HUES64 (cell line): ENCODE measurements around the gene KRTAP4-16.
"Not testable (repeated sequence)": the region's sequence is repeated elsewhere in the genome, so short reads cannot be mapped to it uniquely, and the experiment has no call there.

Source experiments
- H3K27ac ChIP-seq: 2 replicates; pipeline ENCODE4 v1.7.0; 2013; ENCODE audit warnings: low read depth, low read length, inconsistent platforms
- H3K27me3 ChIP-seq: 2 replicates; pipeline ENCODE4 v1.6.1; 2013; ENCODE audit warnings: mild to moderate bottlenecking, low read length; ENCODE audit not compliant: insufficient read depth
- H3K36me3 ChIP-seq: 2 replicates; pipeline ENCODE4 v1.6.1; 2013; ENCODE audit warnings: mild to moderate bottlenecking, low read length; ENCODE audit not compliant: insufficient read depth
- H3K4me1 ChIP-seq: 2 replicates; pipeline ENCODE4 v1.6.1; 2013; ENCODE audit warnings: mild to moderate bottlenecking, low read length, moderate library complexity; ENCODE audit not compliant: insufficient read depth
- H3K4me3 ChIP-seq: 2 replicates; pipeline ENCODE4 v1.5.1; 2013; ENCODE audit warnings: mild to moderate bottlenecking, low read length, moderate library complexity
- H3K9ac ChIP-seq: 2 replicates; pipeline ENCODE4 v1.6.1; 2013; ENCODE audit warnings: mild to moderate bottlenecking, low read depth, low read length
- H3K9me3 ChIP-seq: 2 replicates; pipeline ENCODE4 v1.6.1; 2013; ENCODE audit warnings: low read depth, low read length; ENCODE audit not compliant: insufficient read depth
- WGBS: fragments of 150-250, 120-280 bp; methylation state at CpG from one replicate; pipeline ENCODE4 v1.1.7; 2013; ENCODE audit warnings: missing lambda C conversion rate; 5-methylcytosine and 5-hydroxymethylcytosine counted together

KRTAP4-16 gene

GRCh38 chr17:41065829-41066624 lies 36.0 kb downstream of the KRTAP4-16 start, which contains the start of gene KRTAP2-4:
Gene KRTAP2-4 (minus strand): TSS chr17:41065879. CDS start chr17:41065845, 34 bp downstream.
- Histone ChIP-seq H3K9ac (no peak within 1 kb of the TSS), H3K36me3 (no peaks in the 10 kb centered on the region), H3K4me3 (no peak within 1 kb of the TSS), H3K9me3 (no peaks in the 10 kb centered on the region), H3K27ac (no peak within 1 kb of the TSS), H3K27me3 (no peaks in the 10 kb centered on the region), H3K4me1 (no peaks in the 10 kb centered on the region)
- 93% methylated on average over 6 of the region's 6 CpGs for WGBS

GRCh38 chr17:41065016-41065689 lies 36.9 kb downstream of the KRTAP4-16 start:
- H3K27ac ChIP-seq, H3K9ac ChIP-seq, H3K4me1 ChIP-seq, H3K27me3 ChIP-seq, H3K4me3 ChIP-seq, H3K9me3 ChIP-seq, H3K36me3 ChIP-seq: not testable (repeated sequence)
- WGBS: 97% methylated on average over 3 of the region's 16 CpGs

GRCh38 chr17:41064301-41064700 lies 37.7 kb downstream of the KRTAP4-16 start:
- no peak overlapping the region for H3K9ac ChIP-seq
- H3K4me3 ChIP-seq: no peak overlapping the region
- no peaks in the 10 kb centered on the region for H3K9me3 ChIP-seq
- no peaks in the 10 kb centered on the region for H3K36me3 ChIP-seq
- peaks cover 3% of the 10 kb centered on the region; the same call in 1 of the 2 replicates for H3K4me1 ChIP-seq
- H3K27me3 ChIP-seq: no peaks in the 10 kb centered on the region
- WGBS: no CpG with 5 or more reads among the region's 1 CpG
- H3K27ac ChIP-seq: no peak overlapping the region

- Histone ChIP-seq H3K4me1 (peaks cover 7% of the 10 kb centered on the region; the same call in 1 of the 2 replicates), H3K27me3 (no peaks in the 10 kb centered on the region), H3K9ac (no peak overlapping the region), H3K9me3 (no peaks in the 10 kb centered on the region), H3K4me3 (no peak overlapping the region), H3K27ac (no peak overlapping the region), H3K36me3 (no peaks in the 10 kb centered on the region)
- WGBS: 97% methylated on average over 2 of the region's 4 CpGs
These were observed 38.6 kb downstream of the KRTAP4-16 start for GRCh38 chr17:41063449-41063848.

GRCh38 chr17:41061964-41062363 lies 40.0 kb downstream of the KRTAP4-16 start:
- Histone ChIP-seq H3K27ac (no peak overlapping the region), H3K36me3 (no peaks in the 10 kb centered on the region), H3K4me1 (peaks cover 7% of the 10 kb centered on the region; the same call in 1 of the 2 replicates), H3K9ac (no peak overlapping the region), H3K27me3 (no peaks in the 10 kb centered on the region), H3K4me3 (no peak overlapping the region), H3K9me3 (0 out of 2 replicates have a peak, but pooled peaks cover 4% of the 10 kb centered on the region)
- 100% methylated on average over 1 of the region's 1 CpG for WGBS

- Histone ChIP-seq H3K36me3 (no peaks in the 10 kb centered on the region), H3K27me3 (no peaks in the 10 kb centered on the region), H3K4me1 (peaks cover 7% of the 10 kb centered on the region; the same call in 1 of the 2 replicates), H3K9me3 (0 out of 2 replicates have a peak, but pooled peaks cover 4% of the 10 kb centered on the region), H3K27ac (no peak within 1 kb of the TSS), H3K4me3 (no peak within 1 kb of the TSS), H3K9ac (no peak within 1 kb of the TSS)
- 88% methylated on average over 6 of the region's 6 CpGs for WGBS
These were observed 41.9 kb downstream of the KRTAP4-16 start, which contains the start of gene KRTAP2-3 for GRCh38 chr17:41060052-41060604. Gene KRTAP2-3 (minus strand): TSS chr17:41060114. CDS start chr17:41060050, 64 bp downstream.

- not testable (repeated sequence) for H3K4me3 ChIP-seq, H3K9ac ChIP-seq, H3K27me3 ChIP-seq, H3K36me3 ChIP-seq, H3K4me1 ChIP-seq, H3K9me3 ChIP-seq, H3K27ac ChIP-seq
- 79% methylated on average over 10 of the region's 31 CpGs for WGBS
These were observed 42.5 kb downstream of the KRTAP4-16 start for GRCh38 chr17:41059276-41060051.

GRCh38 chr17:41058741-41059140 lies 43.3 kb downstream of the KRTAP4-16 start:
- H3K36me3 ChIP-seq: no peaks in the 10 kb centered on the region
- no peak overlapping the region for H3K27ac ChIP-seq
- peaks cover 7% of the 10 kb centered on the region; the same call in 1 of the 2 replicates for H3K4me1 ChIP-seq
- no peak overlapping the region for H3K4me3 ChIP-seq
- H3K27me3 ChIP-seq: no peaks in the 10 kb centered on the region
- H3K9me3 ChIP-seq: 0 out of 2 replicates have a peak, but pooled peaks cover 4% of the 10 kb centered on the region
- 88% methylated on average over 1 of the region's 5 CpGs for whole genome bisulfite sequencing
- no peak overlapping the region for H3K9ac ChIP-seq

- Histone ChIP-seq H3K36me3 (no peaks in the 10 kb centered on the region), H3K9me3 (0 out of 2 replicates have a peak, but pooled peaks cover 4% of the 10 kb centered on the region), H3K27me3 (no peaks in the 10 kb centered on the region), H3K4me3 (no peak overlapping the region), H3K9ac (no peak overlapping the region), H3K4me1 (peaks cover 7% of the 10 kb centered on the region; the same call in 1 of the 2 replicates), H3K27ac (no peak overlapping the region)
- WGBS: no CpG with 5 or more reads among the region's 1 CpG
These were observed 44.5 kb downstream of the KRTAP4-16 start for GRCh38 chr17:41057547-41057946.

GRCh38 chr17:41055130-41055529 lies 46.9 kb downstream of the KRTAP4-16 start, which contains the start of gene KRTAP2-2:
Gene KRTAP2-2 (minus strand): TSS chr17:41055230. CDS start chr17:41055211, 19 bp downstream.
- H3K4me1 ChIP-seq, H3K9me3 ChIP-seq, H3K27ac ChIP-seq, H3K36me3 ChIP-seq, H3K4me3 ChIP-seq, H3K9ac ChIP-seq, H3K27me3 ChIP-seq: not testable (repeated sequence)
- no CpG with 5 or more reads among the region's 6 CpGs for WGBS
